Aorta (tissue), 5 donors: ENCODE measurements around the gene GOSR1. TPM values are rescaled to one million over a fixed set of nuclear protein-coding genes. Genes with fewer than 3 reads are reported as not detected.

Source experiments
- ATAC-seq: fragments of 200-7000 bp; cut with Tn5 transposase; one replicate; pipeline ENCODE4 v1.9.1; 2022; ENCODE audit warnings: moderate library complexity; ENCODE audit not compliant: low FRiP score
- DNase-seq, 2 donors: peaks; one replicate each; pipeline ENCODE4 v3.0.0-alpha.2; 2020
- H3K27ac ChIP-seq, 2 donors: one replicate each; pipeline ENCODE4 v1.5.1; 2013; ENCODE audit warnings: low read length in 2 of 2, mild to moderate bottlenecking in 2 of 2, moderate library complexity in 2 of 2, control low read depth in 1 of 2, inconsistent platforms in 1 of 2, low read depth in 1 of 2
- H3K27me3 ChIP-seq, 2 donors: one replicate each; pipeline ENCODE4 v1.6.1; 2013; ENCODE audit warnings: control low read depth in 1 of 2, low read length in 1 of 2, mild to moderate bottlenecking in 1 of 2, moderate library complexity in 1 of 2; ENCODE audit not compliant: insufficient read depth in 2 of 2, control insufficient read depth in 1 of 2
- H3K36me3 ChIP-seq, 2 donors: one replicate each; pipeline ENCODE4 v1.6.1; 2013; ENCODE audit warnings: control low read depth in 1 of 2, low read length in 1 of 2, mild to moderate bottlenecking in 1 of 2; ENCODE audit not compliant: insufficient read depth in 2 of 2, control insufficient read depth in 1 of 2
- H3K4me1 ChIP-seq, 2 donors: one replicate each; pipeline ENCODE4 v1.6.1; 2013; ENCODE audit warnings: low read length in 2 of 2, control low read depth in 1 of 2, mild to moderate bottlenecking in 1 of 2, moderate library complexity in 1 of 2; ENCODE audit not compliant: insufficient read depth in 2 of 2, control insufficient read depth in 1 of 2
- H3K4me3 ChIP-seq, 2 donors: one replicate each; pipeline ENCODE4 v1.5.1; 2013; ENCODE audit warnings: low read length in 2 of 2, control low read depth in 1 of 2, mild to moderate bottlenecking in 1 of 2
- H3K9me3 ChIP-seq: one replicate; pipeline ENCODE4 v1.6.1; 2013; ENCODE audit warnings: mild to moderate bottlenecking, low read length; ENCODE audit not compliant: control insufficient read depth
- WGBS, 2 donors: extraction: QIAGEN DNeasy Blood & Tissue Kit; methylation state at CpG; one replicate each; pipeline ENCODE4 v1.1.7; 2013; 5-methylcytosine and 5-hydroxymethylcytosine counted together
- intact Hi-C, 2 donors: fragments of 100-400 bp; cut with DNase I; formaldehyde crosslinking; loops; one replicate each; pipeline versions ENCODE4 v1.14.2 to v1.15.0; 2022
- polyA plus RNA-seq, 2 donors: library from polyadenylated mRNA; stranded (reverse); fragments of 200-250 nt; gene quantifications; one replicate each; pipeline ENCODE4 v1.2.3, GENCODE V29; 2013
- total RNA-seq, 2 donors: library from RNA; stranded (reverse); fragmentation: NEBNext Ultra II Directional; extraction: Animal tissue kit (Norgen Biotek cat#: 25700); gene quantifications; one replicate each; pipeline ENCODE4 v1.2.1, GENCODE V29; 2021
- donor health status: healthy with polysubstance abuse.
- donor health status: Bipolar disorder and iron deficiency.
- donor health status: DM: no; HTN: no; CAD: no.
- donor health status: DM: no; HTN: no; CAD: no.
- donor health status: DM: yes; HTN: yes; CAD: no.

The GOSR1 gene
- total and polyA plus RNA-seq, 4 donors: 13.6 to 55.7 (median 37.9) TPM

GRCh38 chr17:30576326-30576861 is 99.2 kb downstream of the GOSR1 start:
- WGBS, 2 donors: 81 to 82% methylated on average over 27 to 30 of the region's 30 CpGs
- no peaks in the 10 kb centered on the region for H3K27me3 ChIP-seq
- no peak overlapping the region for H3K4me3 ChIP-seq
- no peak overlapping the region for H3K27ac ChIP-seq
- no peaks in the 10 kb centered on the region for H3K4me1 ChIP-seq
- ATAC-seq (no peak), DNase-seq (peak in 1 of 2 donors; percentile 43)
- no peaks in the 10 kb centered on the region for H3K36me3 ChIP-seq
- intact Hi-C loops: no loop called here
- no peaks in the 10 kb centered on the region for H3K9me3 ChIP-seq

Other genes starting within 250 kb of the GOSR1 start
- under 1 TPM; 0.27 to 0.45 TPM for gene SLC6A4, start 241.7 kb upstream of the GOSR1 start, total RNA-seq
- 1 to 10 TPM in 1 of 2 donors, under 1 TPM in 1; 0.13 to 1.1 TPM for gene SLC6A4, start 241.7 kb upstream of the GOSR1 start, polyA plus RNA-seq
- 10 to 100 TPM; 28.5 to 37.8 TPM for gene BLMH, start 185.5 kb upstream of the GOSR1 start, total RNA-seq
- gene BLMH, start 185.5 kb upstream of the GOSR1 start, polyA plus RNA-seq: 10 to 100 TPM; 20.0 to 26.3 TPM
- gene TMIGD1, start 143.4 kb upstream of the GOSR1 start, total RNA-seq: not detected
- 1 to 10 TPM in 1 of 2 donors, not detected in 1; 1.9 TPM for gene TMIGD1, start 143.4 kb upstream of the GOSR1 start, polyA plus RNA-seq
- 10 to 100 TPM; 48.8 to 58.5 TPM for gene CPD, start 98.5 kb upstream of the GOSR1 start, total RNA-seq
- gene CPD, start 98.5 kb upstream of the GOSR1 start, polyA plus RNA-seq: 1 to 10 TPM; 4.1 to 6.5 TPM